ENCODE data around the gene PCDHA12. TPM values are rescaled to one million over a fixed set of nuclear protein-coding genes. Genes with fewer than 3 reads are reported as not detected.
"Not testable (repeated sequence)": the region's sequence is repeated elsewhere in the genome, so short reads cannot be mapped to it uniquely, and the experiment has no call there.

Gene PCDHA12
- total and polyA plus RNA-seq, 9 donors, result 0.04 to 1.3 (median 0.38) TPM

GRCh38 chr5:140842798-140843733 is 32.0 kb upstream of the PCDHA12 start:
- no peaks in the 10 kb centered on the region for H3K9me3 ChIP-seq
- WGBS, 3 donors, result 51 to 57% methylated on average over 60 to 87 of the region's 87 CpGs; no CpG with 5 or more reads in 1 of the 3 donors

GRCh38 chr5:140848139-140849102 is 26.7 kb upstream of the PCDHA12 start, which contains the start of gene PCDHA9:
Gene PCDHA9, plus strand, starts transcription at chr5:140848382. Its CDS starts 114 bp downstream, at chr5:140848496.
- H3K4me3 ChIP-seq; intact Hi-C loops (cut with DNase I); H3K27me3 ChIP-seq; DNase-seq; H3K4me1 ChIP-seq (ENCODE audit: insufficient read depth); H3K9me3 ChIP-seq; H3K27ac ChIP-seq; H3K36me3 ChIP-seq: not testable (repeated sequence)
- 12 to 25% (median 19%) methylated on average over 9 to 43 of the region's 48 CpGs for WGBS, 3 donors

More at GRCh38 chr5:140842798-140843733, 32.0 kb upstream of the PCDHA12 start:
- intact Hi-C loops (cut with DNase I), result no loop called here
- TF ChIP-seq CTCF (IDR thresholded peaks at IDR 0.05) (no peak), EP300 (IDR thresholded peaks at IDR 0.05) (no peak), POLR2A (IDR thresholded peaks at IDR 0.05) (no peak)
- no peak for DNase-seq
- Histone ChIP-seq H3K27ac (no peak overlapping the region), H3K4me1 (ENCODE audit: insufficient read depth) (no peaks in the 10 kb centered on the region), H3K4me3 (no peak overlapping the region), H3K36me3 (no peaks in the 10 kb centered on the region), H3K27me3 (no peaks in the 10 kb centered on the region)

GRCh38 chr5:140849831-140850634 is 25.1 kb upstream of the PCDHA12 start:
- WGBS, 3 donors, result 46 to 52% methylated on average over 96 to 98 of the region's 101 CpGs; no CpG with 5 or more reads in 1 of the 3 donors
- H3K27me3 ChIP-seq; H3K4me3 ChIP-seq; DNase-seq; H3K27ac ChIP-seq; H3K36me3 ChIP-seq; H3K9me3 ChIP-seq; intact Hi-C loops (cut with DNase I); H3K4me1 ChIP-seq (ENCODE audit: insufficient read depth): not testable (repeated sequence)

- WGBS, 3 donors, result 18 to 29% methylated on average over 44 of the region's 44 CpGs; no CpG with 5 or more reads in 1 of the 3 donors
- H3K36me3 ChIP-seq, result no peaks in the 10 kb centered on the region
- TF ChIP-seq EP300 (IDR thresholded peaks at IDR 0.05) (no peak), POLR2A (IDR thresholded peaks at IDR 0.05) (no peak), CTCF (IDR thresholded peaks at IDR 0.05) (no peak)
- intact Hi-C loops (cut with DNase I), result no loop called here
- H3K27me3 ChIP-seq, result no peaks in the 10 kb centered on the region
- H3K27ac ChIP-seq, result no peak within 1 kb of the TSS
- H3K4me3 ChIP-seq, result peak within 1 kb of the TSS; percentile 28
- DNase-seq, result peak in 1 of 5 donors; percentile 34
- H3K4me1 ChIP-seq (ENCODE audit: insufficient read depth), result no peaks in the 10 kb centered on the region
- H3K9me3 ChIP-seq, result no peaks in the 10 kb centered on the region
Measured at GRCh38 chr5:140855772-140856674, 19.1 kb upstream of the PCDHA12 start, which contains the start of gene PCDHA10. Gene PCDHA10, plus strand, starts transcription at chr5:140855897. Its CDS starts 152 bp downstream, at chr5:140856049.
